SK-N-SH treated with all-trans-retinoic acid at 6 μM for 48 hours (cell line): ENCODE data around the gene WNT9B.

Experiments used
- ATAC-seq: fragments of 200-7000 bp; cut with Tn5 transposase; 3 replicates; pipeline ENCODE4 v1.9.1; 2020; ENCODE audit warnings: mild to moderate bottlenecking, moderate library complexity
- BACH2 ChIP-seq: fragments of 250-450 bp; sonication (Bioruptor Pico); IDR thresholded peaks from 2 replicates; pipeline ENCODE4 v1.9.0; 2021; ENCODE audit warnings: mild to moderate bottlenecking, borderline replicate concordance
- CREB5 ChIP-seq: fragments of 250-450 bp; sonication (Bioruptor Pico); IDR thresholded peaks from 2 replicates; pipeline ENCODE4 v1.5.1; 2020; ENCODE audit warnings: low read depth, mild to moderate bottlenecking, moderate library complexity
- CSRNP3 ChIP-seq: fragments of 250-450 bp; sonication (Bioruptor Pico); IDR thresholded peaks from 2 replicates; pipeline ENCODE4 v1.5.1; 2021; ENCODE audit warnings: mild to moderate bottlenecking, moderate library complexity
- ESRRG ChIP-seq: fragments of 250-450 bp; sonication (Bioruptor Pico); IDR thresholded peaks from 2 replicates; pipeline ENCODE4 v1.6.1; 2021; ENCODE audit warnings: mild to moderate bottlenecking
- GLIS3 ChIP-seq: fragments of 250-450 bp; sonication (Bioruptor Pico); IDR thresholded peaks from 2 replicates; pipeline ENCODE4 v1.5.0; 2020; ENCODE audit warnings: mild to moderate bottlenecking, moderate library complexity
- ISL1 ChIP-seq: fragments of 250-450 bp; sonication (Bioruptor Pico); IDR thresholded peaks from 2 replicates; pipeline ENCODE4 v2.1.2; 2022; ENCODE audit warnings: mild to moderate bottlenecking, moderate library complexity
- OSR1 ChIP-seq: fragments of 250-450 bp; sonication (Bioruptor Pico); IDR thresholded peaks from 2 replicates; pipeline ENCODE4 v1.8.0; 2022; ENCODE audit warnings: moderate library complexity, mild to moderate bottlenecking, inconsistent platforms
- PATZ1 ChIP-seq: fragments of 250-450 bp; sonication (Bioruptor Pico); IDR thresholded peaks from 2 replicates; pipeline ENCODE4 v1.8.0; 2020; ENCODE audit warnings: mild to moderate bottlenecking, moderate library complexity, borderline replicate concordance
- POU6F1 ChIP-seq: fragments of 250-450 bp; sonication (Bioruptor Pico); IDR thresholded peaks from 2 replicates; pipeline ENCODE4 v1.8.0; 2021; ENCODE audit warnings: low read depth, mild to moderate bottlenecking, moderate library complexity, borderline replicate concordance
- PPARA ChIP-seq: fragments of 250-450 bp; sonication (Bioruptor Pico); IDR thresholded peaks from 2 replicates; pipeline ENCODE4 v1.5.0; 2020; ENCODE audit warnings: mild to moderate bottlenecking, borderline replicate concordance
- RARB ChIP-seq: fragments of 250-450 bp; sonication (Bioruptor Pico); IDR thresholded peaks from 2 replicates; pipeline ENCODE4 v1.8.0; 2021; ENCODE audit warnings: mild to moderate bottlenecking, moderate library complexity
- SNAI2 ChIP-seq: fragments of 250-450 bp; sonication (Bioruptor Pico); IDR thresholded peaks from 2 replicates; pipeline ENCODE4 v1.5.0; 2020; ENCODE audit warnings: mild to moderate bottlenecking, moderate library complexity
- TCF4 ChIP-seq: fragments of 250-450 bp; sonication (Bioruptor Pico); IDR thresholded peaks from 2 replicates; pipeline ENCODE4 v1.8.0; 2021; ENCODE audit warnings: mild to moderate bottlenecking, moderate library complexity, borderline replicate concordance
- TOX ChIP-seq: fragments of 250-450 bp; sonication (Bioruptor Pico); IDR thresholded peaks from 2 replicates; pipeline ENCODE4 v1.8.0; 2021; ENCODE audit warnings: mild to moderate bottlenecking, moderate library complexity, borderline replicate concordance
- ZC3H10 ChIP-seq: fragments of 250-450 bp; sonication (Bioruptor Pico); IDR thresholded peaks from 2 replicates; pipeline ENCODE4 v1.5.1; 2021; ENCODE audit warnings: mild to moderate bottlenecking, moderate library complexity
- ZFP30 ChIP-seq: fragments of 450-650 bp; formaldehyde crosslinking; IDR thresholded peaks from 2 replicates; pipeline ENCODE4 v1.5.0; 2022; ENCODE audit warnings: mild to moderate bottlenecking, moderate library complexity
- ZNF565 ChIP-seq: fragments of 450-650 bp; formaldehyde crosslinking; conservative IDR thresholded peaks from 2 replicates; pipeline ENCODE4 v1.5.0; 2020; ENCODE audit warnings: low read depth, mild to moderate bottlenecking, moderate library complexity
- ZNF70 ChIP-seq: fragments of 450-650 bp; formaldehyde crosslinking; IDR thresholded peaks from 2 replicates; pipeline ENCODE4 v1.5.0; 2020; ENCODE audit warnings: mild to moderate bottlenecking, moderate library complexity

The WNT9B gene

DNA sequence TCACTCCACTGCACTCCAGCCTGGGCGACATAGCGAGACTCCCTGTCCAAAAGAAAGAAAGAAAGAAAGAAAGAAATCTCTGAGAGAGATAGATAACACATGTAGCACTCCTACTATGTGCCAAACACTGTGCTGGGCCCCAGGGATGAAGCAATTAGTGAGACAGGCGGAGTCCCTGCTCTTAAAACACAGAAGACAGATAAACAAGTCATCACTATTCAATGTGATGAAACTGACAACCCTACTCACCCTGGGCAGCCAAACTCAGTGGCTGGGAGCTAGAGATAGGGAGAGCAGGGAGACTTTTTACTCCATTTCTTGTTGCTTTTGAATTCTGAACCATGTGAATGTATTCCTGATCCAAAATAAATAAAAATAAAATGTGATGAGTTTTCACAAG is 36.3 kb downstream of the WNT9B start (continued):
- no peak for TF ChIP-seq CSRNP3 (CRISPR knock-in tag)
- TF ChIP-seq CREB5 (CRISPR knock-in tag): no peak
- no peak for TF ChIP-seq PPARA
- no peak for TF ChIP-seq ZC3H10 (CRISPR knock-in tag)
- no peak for TF ChIP-seq TCF4 (CRISPR knock-in tag)
- TF ChIP-seq TOX (CRISPR knock-in tag): no peak

GRCh38 chr17:46888727-46889126 is 37.3 kb downstream of the WNT9B start:
- TF ChIP-seq TOX (CRISPR knock-in tag): no peak
- TF ChIP-seq TCF4 (CRISPR knock-in tag): no peak
- TF ChIP-seq ZNF70: no peak
- no peak for TF ChIP-seq PATZ1
- TF ChIP-seq ZFP30 (CRISPR knock-in tag): no peak
- no peak for TF ChIP-seq GLIS3
- TF ChIP-seq ISL1 (CRISPR knock-in tag): no peak
- no peak for TF ChIP-seq PPARA
- peak; percentile 19; the same call in 2 of the 3 replicates for ATAC-seq

DNA sequence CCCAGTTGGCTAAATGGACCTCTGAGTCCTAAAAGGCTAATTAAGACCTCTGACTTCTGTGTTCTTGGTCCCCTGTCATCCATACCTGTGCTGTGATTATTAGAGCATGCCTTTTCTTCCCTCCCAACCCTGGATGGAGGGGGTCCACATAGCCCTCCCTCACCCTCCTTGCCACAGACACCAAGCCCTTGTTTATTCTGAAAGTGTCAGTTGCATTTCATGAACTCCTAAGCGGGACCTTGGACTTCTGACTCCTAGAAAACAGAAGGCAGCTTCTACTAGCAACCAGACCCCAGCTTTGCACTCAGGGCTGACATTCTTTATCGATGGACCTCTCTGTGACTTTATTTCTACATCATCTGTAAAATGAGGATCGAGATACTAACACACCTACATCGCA is 38.1 kb downstream of the WNT9B start:
- no peak for TF ChIP-seq OSR1
- no peak for TF ChIP-seq BACH2 (CRISPR knock-in tag)
- TF ChIP-seq CREB5 (CRISPR knock-in tag): no peak
- TF ChIP-seq, all 23 proteins: peak for 0

DNA sequence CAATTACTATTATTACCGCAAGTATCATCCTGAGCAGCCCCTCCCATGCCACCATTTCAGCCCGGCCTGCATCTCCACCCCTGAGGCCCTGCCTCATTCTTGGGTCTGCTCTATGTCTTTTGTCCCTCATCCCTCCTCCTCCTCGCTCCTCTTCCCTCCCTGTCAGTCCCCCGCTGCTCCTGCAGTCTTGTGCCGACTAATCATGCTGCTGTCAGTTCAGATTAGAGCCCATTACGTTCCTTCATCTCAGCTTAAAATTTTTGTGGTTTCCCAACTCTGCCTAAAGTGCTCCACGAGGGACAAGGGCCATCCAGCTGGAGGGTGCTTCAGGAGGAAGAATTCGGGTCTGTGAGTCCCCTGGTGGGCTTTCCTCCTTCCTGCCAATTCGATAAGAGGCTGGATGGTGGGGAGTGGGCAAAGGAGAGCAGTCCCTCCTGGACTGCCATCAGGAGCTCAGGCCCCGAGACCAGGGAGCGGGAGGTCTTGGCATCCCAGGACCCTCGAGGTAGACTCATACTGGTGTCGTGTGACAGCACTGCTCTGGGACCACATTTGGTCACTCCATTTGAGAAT is 38.7 kb downstream of the WNT9B start:
- no peak for TF ChIP-seq ZC3H10 (CRISPR knock-in tag)
- no peak for TF ChIP-seq ESRRG (CRISPR knock-in tag)
- no peak for TF ChIP-seq OSR1
- no peak for TF ChIP-seq SNAI2 (CRISPR knock-in tag)
- no peak; the same call in 2 of the 3 replicates for ATAC-seq

More for the DNA sequence above, 38.1 kb downstream of the WNT9B start:
- ATAC-seq: no peak

GRCh38 chr17:46890638-46891037 is 39.3 kb downstream of the WNT9B start:
- no peak for TF ChIP-seq ISL1 (CRISPR knock-in tag)
- no peak for TF ChIP-seq POU6F1 (CRISPR knock-in tag)
- TF ChIP-seq SNAI2 (CRISPR knock-in tag): no peak
- TF ChIP-seq ZNF565 (CRISPR knock-in tag): no peak
- no peak for TF ChIP-seq ZC3H10 (CRISPR knock-in tag)
- TF ChIP-seq TCF4 (CRISPR knock-in tag): no peak
- TF ChIP-seq RARB: no peak
- no peak for TF ChIP-seq CREB5 (CRISPR knock-in tag)

More at GRCh38 chr17:46890638-46891037, 39.3 kb downstream of the WNT9B start:
- ATAC-seq: no peak
